SK-N-SH (cell line): ENCODE results near the gene MRPS24. TPM values are rescaled to one million over a fixed set of nuclear protein-coding genes. Genes with fewer than 3 reads are reported as not detected.

Source experiments
- CTCF ChIA-PET: fragments of 300-600, 350-600 bp; formaldehyde crosslinking; extraction: SDS; loops from one replicate; lab custom pipeline; 2021; lab: Yijun Ruan, JAX
- POLR2A ChIA-PET: fragments of 350-600 bp; sonication (Branson Sonifier 250); formaldehyde crosslinking; extraction: SDS; loops from one replicate; lab custom pipeline; 2020; ENCODE audit warnings: antibody characterized with exemption, inconsistent platforms; lab: Yijun Ruan, JAX
- DNase-seq: peaks from one replicate; pipeline ENCODE4 v3.0.0; 2012
- H2AFZ ChIP-seq: fragments of 200-600 bp; sonication (generic); 2 replicates; pipeline ENCODE4 v1.8.1; 2016; ENCODE audit warnings: antibody characterized with exemption, mild to moderate bottlenecking, low read depth
- H3F3A ChIP-seq: fragments of 200-600 bp; sonication (generic); replicated peaks from 2 replicates; pipeline ENCODE3; 2016; ENCODE audit warnings: antibody characterized with exemption, mild to moderate bottlenecking; ENCODE audit not compliant: insufficient read depth
- H3K27ac ChIP-seq, 2 experiments: fragments of 200-500 bp in 1 of 2; fragments of 200-600 bp in 1 of 2; sonication (Bioruptor generic) in 1 of 2; sonication (generic), shearing (Covaris generic) in 1 of 2; 2 replicates each; pipeline versions ENCODE4 v1.5.1 to v1.6.1; 2014 to 2016; ENCODE audit warnings: low read depth in 2 of 2, inconsistent platforms in 1 of 2, low read length in 1 of 2, mild to moderate bottlenecking in 1 of 2, mixed read lengths in 1 of 2
- H3K27me3 ChIP-seq: fragments of 200-600 bp; sonication (generic), shearing (Covaris generic); 2 replicates; pipeline ENCODE4 v1.6.1; 2016; ENCODE audit warnings: mixed run types; ENCODE audit not compliant: insufficient read depth
- H3K36me3 ChIP-seq, 2 experiments: fragments of 200-500 bp in 1 of 2; fragments of 200-600 bp in 1 of 2; sonication (Bioruptor generic) in 1 of 2; sonication (generic) in 1 of 2; replicated peaks in 1 of 2; 2 replicates each; pipeline versions ENCODE3 to v1.5.1; 2014 to 2016; ENCODE audit warnings: low read length in 1 of 2, mild to moderate bottlenecking in 1 of 2; ENCODE audit not compliant: insufficient read depth in 2 of 2, control insufficient read depth in 1 of 2
- H3K4me1 ChIP-seq, 2 experiments: fragments of 200-500 bp in 1 of 2; fragments of 200-600 bp in 1 of 2; sonication (Bioruptor generic) in 1 of 2; sonication (generic), shearing (Covaris generic) in 1 of 2; 2 replicates each; pipeline versions ENCODE4 v1.5.1 to v1.6.1; 2014 to 2016; ENCODE audit warnings: low read depth in 1 of 2, low read length in 1 of 2, mixed run types in 1 of 2; ENCODE audit not compliant: insufficient read depth in 2 of 2, control insufficient read depth in 1 of 2
- H3K4me2 ChIP-seq: fragments of 200-600 bp; sonication (generic), shearing (Covaris generic); 2 replicates; pipeline ENCODE4 v1.6.1; 2017; ENCODE audit warnings: mixed run types
- H3K4me3 ChIP-seq, 2 experiments: fragments of 200-500 bp in 1 of 2; fragments of 200-600 bp in 1 of 2; sonication (Bioruptor generic) in 1 of 2; sonication (generic), shearing (Covaris generic) in 1 of 2; 2 replicates each; pipeline versions ENCODE4 v1.5.1 to v1.8.1; 2014 to 2016; ENCODE audit warnings: low read depth in 2 of 2, inconsistent platforms in 1 of 2, low read length in 1 of 2, mild to moderate bottlenecking in 1 of 2, mixed read lengths in 1 of 2, moderate library complexity in 1 of 2
- H3K79me2 ChIP-seq: fragments of 200-600 bp; sonication (generic); 2 replicates; pipeline ENCODE4 v1.8.1; 2017; ENCODE audit warnings: mild to moderate bottlenecking; ENCODE audit not compliant: insufficient read depth
- H3K9ac ChIP-seq: fragments of 200-600 bp; sonication (generic); 2 replicates; pipeline ENCODE4 v1.6.1; 2017; ENCODE audit warnings: mixed run types
- H3K9me2 ChIP-seq: fragments of 200-600 bp; sonication (generic); 2 replicates; pipeline ENCODE4 v1.6.1; 2017; ENCODE audit warnings: mixed run types
- H3K9me3 ChIP-seq: fragments of 200-600 bp; sonication (generic); 2 replicates; pipeline ENCODE4 v1.6.1; 2017; ENCODE audit warnings: mixed run types, mild to moderate bottlenecking, moderate library complexity
- H4K20me1 ChIP-seq: fragments of 200-600 bp; sonication (generic); 2 replicates; pipeline ENCODE4 v1.6.1; 2017; ENCODE audit warnings: mild to moderate bottlenecking, mixed run types; ENCODE audit not compliant: insufficient read depth
- EZH2phosphoT487 ChIP-seq: fragments of 200-600 bp; sonication (generic); IDR thresholded peaks from 2 replicates; pipeline ENCODE4 v1.6.1; 2017; ENCODE audit warnings: low read depth, mixed run types, mild to moderate bottlenecking, antibody characterized with exemption, moderate library complexity, borderline replicate concordance
- FOSL2 ChIP-seq: IDR thresholded peaks from 2 replicates; pipeline ENCODE4 v1.4.0; 2012; ENCODE audit warnings: low read depth, mild to moderate bottlenecking, moderate library complexity, borderline replicate concordance
- FOXJ3 ChIP-seq: sonication (generic); formaldehyde crosslinking; IDR thresholded peaks from 2 replicates; pipeline ENCODE4 v1.5.1; 2020; ENCODE audit warnings: mild to moderate bottlenecking, missing genetic modification reagents
- GATA2 ChIP-seq: sonication (generic); formaldehyde crosslinking; IDR thresholded peaks from 2 replicates; pipeline ENCODE4 v1.5.0; 2020; ENCODE audit warnings: mild to moderate bottlenecking, missing genetic modification reagents
- NFIC ChIP-seq: IDR thresholded peaks from 2 replicates; pipeline ENCODE4 v1.4.0; 2012; ENCODE audit warnings: borderline replicate concordance
- POLR2AphosphoS5 ChIP-seq: IDR thresholded peaks from 2 replicates; pipeline ENCODE4 v1.6.1; 2012; ENCODE audit warnings: low read depth, low read length
- TAF1 ChIP-seq: IDR thresholded peaks from 2 replicates; pipeline ENCODE4 v1.6.1; 2012; ENCODE audit warnings: low read depth, mild to moderate bottlenecking, low read length, moderate library complexity, borderline replicate concordance
- TEAD4 ChIP-seq: IDR thresholded peaks from 2 replicates; pipeline ENCODE4 v1.4.0; 2012; ENCODE audit warnings: mild to moderate bottlenecking, borderline replicate concordance; ENCODE audit not compliant: insufficient read depth
- YY1 ChIP-seq: IDR thresholded peaks from 2 replicates; pipeline ENCODE4 v1.4.0; 2012; ENCODE audit warnings: low read depth, mild to moderate bottlenecking
- WGBS: methylation state at CpG from one replicate; pipeline ENCODE4 v1.1.6; 2017; ENCODE audit warnings: low lambda C conversion rate; 5-methylcytosine and 5-hydroxymethylcytosine counted together
- polyA plus RNA-seq, 3 experiments: library from polyadenylated mRNA; depleted of rRNA; stranded (reverse); fragments of >200 nt; gene quantifications; 2 replicates each; pipeline ENCODE4 v1.2.3, GENCODE V29; 2012
- TF ChIP-seq, protein P1 (sequence below): IDR thresholded peaks from 2 replicates; pipeline ENCODE4 v1.4.0; 2012; ENCODE audit warnings: low read depth
- TF ChIP-seq, protein P2 (sequence below): fragments of 150-350 bp; IDR thresholded peaks from 2 replicates; pipeline ENCODE4 v1.6.1; 2016; ENCODE audit warnings: mild to moderate bottlenecking, low read depth, low read length
- TF ChIP-seq, protein P3 (sequence below): IDR thresholded peaks from 2 replicates; pipeline ENCODE4 v1.6.1; 2012; ENCODE audit warnings: mild to moderate bottlenecking, low read depth, low read length, moderate library complexity
- TF ChIP-seq, protein P4 (sequence below): fragments of 150-350 bp; IDR thresholded peaks from 2 replicates; pipeline ENCODE4 v1.6.1; 2017; ENCODE audit warnings: antibody characterized with exemption, low read length, low read depth, borderline replicate concordance

MRPS24 gene
- polyA plus RNA-seq, 1 of the 3 experiments (the other 2 are of a cell fraction), result 234 TPM

DNA sequence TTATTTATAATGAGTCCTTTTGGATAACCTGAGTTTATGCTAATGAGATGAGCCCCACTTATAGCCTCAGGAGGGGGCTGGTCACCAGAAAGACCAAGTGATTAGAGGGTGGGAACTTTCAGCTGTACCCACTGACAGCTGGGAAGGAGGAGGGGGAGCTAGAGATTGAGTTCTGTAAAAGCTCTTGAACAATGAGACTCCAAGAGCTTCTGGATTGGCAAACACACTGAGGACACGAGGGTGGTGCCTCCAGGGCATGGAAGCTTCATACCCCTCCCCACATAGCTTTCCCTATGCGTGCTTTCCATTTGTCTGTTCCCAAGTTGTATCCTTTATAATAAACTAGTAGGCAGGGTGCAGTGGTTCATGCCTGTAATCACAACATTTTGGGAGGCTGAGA lies 20.3 kb downstream of the MRPS24 start:
- H2AFZ ChIP-seq, result no peak overlapping the region
- TF ChIP-seq GATA2 (CRISPR knock-in tag) (no peak), YY1 (no peak), POLR2AphosphoS5 (no peak), EZH2phosphoT487 (no peak), NFIC (no peak), TAF1 (no peak), TEAD4 (no peak), FOXJ3 (no peak), FOSL2 (no peak)
- TF ChIP-seq, protein P1, sequence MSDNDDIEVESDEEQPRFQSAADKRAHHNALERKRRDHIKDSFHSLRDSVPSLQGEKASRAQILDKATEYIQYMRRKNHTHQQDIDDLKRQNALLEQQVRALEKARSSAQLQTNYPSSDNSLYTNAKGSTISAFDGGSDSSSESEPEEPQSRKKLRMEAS, result no peak
- TF ChIP-seq, protein P2, sequence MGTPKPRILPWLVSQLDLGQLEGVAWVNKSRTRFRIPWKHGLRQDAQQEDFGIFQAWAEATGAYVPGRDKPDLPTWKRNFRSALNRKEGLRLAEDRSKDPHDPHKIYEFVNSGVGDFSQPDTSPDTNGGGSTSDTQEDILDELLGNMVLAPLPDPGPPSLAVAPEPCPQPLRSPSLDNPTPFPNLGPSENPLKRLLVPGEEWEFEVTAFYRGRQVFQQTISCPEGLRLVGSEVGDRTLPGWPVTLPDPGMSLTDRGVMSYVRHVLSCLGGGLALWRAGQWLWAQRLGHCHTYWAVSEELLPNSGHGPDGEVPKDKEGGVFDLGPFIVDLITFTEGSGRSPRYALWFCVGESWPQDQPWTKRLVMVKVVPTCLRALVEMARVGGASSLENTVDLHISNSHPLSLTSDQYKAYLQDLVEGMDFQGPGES, result no peak
- TF ChIP-seq, protein P3, sequence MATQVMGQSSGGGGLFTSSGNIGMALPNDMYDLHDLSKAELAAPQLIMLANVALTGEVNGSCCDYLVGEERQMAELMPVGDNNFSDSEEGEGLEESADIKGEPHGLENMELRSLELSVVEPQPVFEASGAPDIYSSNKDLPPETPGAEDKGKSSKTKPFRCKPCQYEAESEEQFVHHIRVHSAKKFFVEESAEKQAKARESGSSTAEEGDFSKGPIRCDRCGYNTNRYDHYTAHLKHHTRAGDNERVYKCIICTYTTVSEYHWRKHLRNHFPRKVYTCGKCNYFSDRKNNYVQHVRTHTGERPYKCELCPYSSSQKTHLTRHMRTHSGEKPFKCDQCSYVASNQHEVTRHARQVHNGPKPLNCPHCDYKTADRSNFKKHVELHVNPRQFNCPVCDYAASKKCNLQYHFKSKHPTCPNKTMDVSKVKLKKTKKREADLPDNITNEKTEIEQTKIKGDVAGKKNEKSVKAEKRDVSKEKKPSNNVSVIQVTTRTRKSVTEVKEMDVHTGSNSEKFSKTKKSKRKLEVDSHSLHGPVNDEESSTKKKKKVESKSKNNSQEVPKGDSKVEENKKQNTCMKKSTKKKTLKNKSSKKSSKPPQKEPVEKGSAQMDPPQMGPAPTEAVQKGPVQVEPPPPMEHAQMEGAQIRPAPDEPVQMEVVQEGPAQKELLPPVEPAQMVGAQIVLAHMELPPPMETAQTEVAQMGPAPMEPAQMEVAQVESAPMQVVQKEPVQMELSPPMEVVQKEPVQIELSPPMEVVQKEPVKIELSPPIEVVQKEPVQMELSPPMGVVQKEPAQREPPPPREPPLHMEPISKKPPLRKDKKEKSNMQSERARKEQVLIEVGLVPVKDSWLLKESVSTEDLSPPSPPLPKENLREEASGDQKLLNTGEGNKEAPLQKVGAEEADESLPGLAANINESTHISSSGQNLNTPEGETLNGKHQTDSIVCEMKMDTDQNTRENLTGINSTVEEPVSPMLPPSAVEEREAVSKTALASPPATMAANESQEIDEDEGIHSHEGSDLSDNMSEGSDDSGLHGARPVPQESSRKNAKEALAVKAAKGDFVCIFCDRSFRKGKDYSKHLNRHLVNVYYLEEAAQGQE, result no peak
- TF ChIP-seq, protein P4, sequence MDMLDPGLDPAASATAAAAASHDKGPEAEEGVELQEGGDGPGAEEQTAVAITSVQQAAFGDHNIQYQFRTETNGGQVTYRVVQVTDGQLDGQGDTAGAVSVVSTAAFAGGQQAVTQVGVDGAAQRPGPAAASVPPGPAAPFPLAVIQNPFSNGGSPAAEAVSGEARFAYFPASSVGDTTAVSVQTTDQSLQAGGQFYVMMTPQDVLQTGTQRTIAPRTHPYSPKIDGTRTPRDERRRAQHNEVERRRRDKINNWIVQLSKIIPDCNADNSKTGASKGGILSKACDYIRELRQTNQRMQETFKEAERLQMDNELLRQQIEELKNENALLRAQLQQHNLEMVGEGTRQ, result no peak
- H3F3A ChIP-seq, result no peaks in the 10 kb centered on the region
- no peak for DNase-seq
- H3K4me2 ChIP-seq, result no peak overlapping the region
- ChIA-PET CTCF (interaction anchor here (0.6 to 5.9 kb wide), 7 partner anchors 9 to 922 kb away, joined by 3 to 83 read pairs (median 4); partner anchors contain the start of gene STK17A), POLR2A (interaction anchor here (0.6 to 1.3 kb wide), 3 partner anchors 16 to 90 kb away, joined by 3 to 5 read pairs (median 4); partner anchors contain the start of gene MRPS24)
- no peaks in the 10 kb centered on the region for H4K20me1 ChIP-seq
- peaks cover 0 to 6% of the 10 kb centered on the region in 2 experiments; a peak in 1 of 4 replicates for H3K4me1 ChIP-seq
- H3K27me3 ChIP-seq, result 0 out of 2 replicates have a peak, but pooled peaks cover 5% of the 10 kb centered on the region
- no peak overlapping the region for H3K9ac ChIP-seq
- no peaks in the 10 kb centered on the region for H3K36me3 ChIP-seq
- WGBS, result 49% methylated on average over 2 of the region's 2 CpGs
- H3K4me3 ChIP-seq, result no peak overlapping the region
- H3K79me2 ChIP-seq, result no peaks in the 10 kb centered on the region
- no peak overlapping the region for H3K27ac ChIP-seq
- no peaks in the 10 kb centered on the region for H3K9me3 ChIP-seq
- H3K9me2 ChIP-seq, result no peaks in the 10 kb centered on the region
